Nephron progenitor cell (in vitro differentiated cells): ENCODE data around the gene GNE.
"Not testable (repeated sequence)": the region's sequence is repeated elsewhere in the genome, so short reads cannot be mapped to it uniquely, and the experiment has no call there.

ENCODE experiments used
- DNase-seq: peaks from one replicate; pipeline ENCODE4 v3.0.0; 2021
- H3K27ac Mint-ChIP-seq: 2 replicates; pipeline ENCODE4 v1.8.0; 2021; ENCODE audit warnings: mild to moderate bottlenecking, moderate library complexity, mixed read lengths
- H3K27me3 Mint-ChIP-seq: 2 replicates; pipeline ENCODE4 v1.8.0; 2021; ENCODE audit warnings: mild to moderate bottlenecking, low read depth, mixed read lengths; ENCODE audit not compliant: poor library complexity
- H3K36me3 Mint-ChIP-seq: 2 replicates; pipeline ENCODE4 v1.8.0; 2021; ENCODE audit warnings: low read depth, mixed read lengths
- H3K4me1 Mint-ChIP-seq: 2 replicates; pipeline ENCODE4 v1.8.0; 2021; ENCODE audit warnings: mixed read lengths
- H3K4me3 Mint-ChIP-seq: 2 replicates; pipeline ENCODE4 v1.8.0; 2021; ENCODE audit warnings: mild to moderate bottlenecking, moderate library complexity, mixed read lengths
- H3K9me3 Mint-ChIP-seq: 2 replicates; pipeline ENCODE4 v1.8.0; 2021; ENCODE audit warnings: mild to moderate bottlenecking, moderate library complexity, mixed read lengths
- TF ChIP-seq, protein P1 (sequence below): fragments of 200-600 bp; sonication (generic); IDR thresholded peaks from 2 replicates; pipeline ENCODE4 v1.5.0; 2021; ENCODE audit warnings: antibody characterized with exemption

GNE gene

GRCh38 chr9:36258996-36259533 is 817 bp upstream of the GNE start:
- H3K9me3 Mint-ChIP-seq: peaks cover 4% of the 10 kb centered on the region
- TF ChIP-seq, protein P1, sequence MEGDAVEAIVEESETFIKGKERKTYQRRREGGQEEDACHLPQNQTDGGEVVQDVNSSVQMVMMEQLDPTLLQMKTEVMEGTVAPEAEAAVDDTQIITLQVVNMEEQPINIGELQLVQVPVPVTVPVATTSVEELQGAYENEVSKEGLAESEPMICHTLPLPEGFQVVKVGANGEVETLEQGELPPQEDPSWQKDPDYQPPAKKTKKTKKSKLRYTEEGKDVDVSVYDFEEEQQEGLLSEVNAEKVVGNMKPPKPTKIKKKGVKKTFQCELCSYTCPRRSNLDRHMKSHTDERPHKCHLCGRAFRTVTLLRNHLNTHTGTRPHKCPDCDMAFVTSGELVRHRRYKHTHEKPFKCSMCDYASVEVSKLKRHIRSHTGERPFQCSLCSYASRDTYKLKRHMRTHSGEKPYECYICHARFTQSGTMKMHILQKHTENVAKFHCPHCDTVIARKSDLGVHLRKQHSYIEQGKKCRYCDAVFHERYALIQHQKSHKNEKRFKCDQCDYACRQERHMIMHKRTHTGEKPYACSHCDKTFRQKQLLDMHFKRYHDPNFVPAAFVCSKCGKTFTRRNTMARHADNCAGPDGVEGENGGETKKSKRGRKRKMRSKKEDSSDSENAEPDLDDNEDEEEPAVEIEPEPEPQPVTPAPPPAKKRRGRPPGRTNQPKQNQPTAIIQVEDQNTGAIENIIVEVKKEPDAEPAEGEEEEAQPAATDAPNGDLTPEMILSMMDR: no peak
- H3K4me1 Mint-ChIP-seq: no peaks in the 10 kb centered on the region
- peak overlapping the region; percentile 91 for H3K4me3 Mint-ChIP-seq
- no peak for DNase-seq
- peaks cover 6% of the 10 kb centered on the region for H3K27me3 Mint-ChIP-seq
- H3K27ac Mint-ChIP-seq: peak overlapping the region; percentile 86
- peaks cover 22% of the 10 kb centered on the region for H3K36me3 Mint-ChIP-seq

GRCh38 chr9:36251428-36251827 is 6.8 kb downstream of the GNE start:
- no peak overlapping the region for H3K4me3 Mint-ChIP-seq
- no peak for DNase-seq
- H3K36me3 Mint-ChIP-seq: peaks cover 30% of the 10 kb centered on the region
- H3K27me3 Mint-ChIP-seq: no peaks in the 10 kb centered on the region
- peaks cover 6% of the 10 kb centered on the region for H3K4me1 Mint-ChIP-seq
- no peaks in the 10 kb centered on the region for H3K9me3 Mint-ChIP-seq
- TF ChIP-seq, protein P1: no peak
- H3K27ac Mint-ChIP-seq: no peak overlapping the region

- Mint-ChIP-seq H3K27ac (peak overlapping the region; percentile 17), H3K4me3 (no peak overlapping the region), H3K9me3 (no peaks in the 10 kb centered on the region), H3K4me1 (peaks cover 6% of the 10 kb centered on the region), H3K36me3 (peaks cover 33% of the 10 kb centered on the region), H3K27me3 (no peaks in the 10 kb centered on the region)
- TF ChIP-seq, protein P1: no peak
- DNase-seq: no peak
Measured at GRCh38 chr9:36250079-36250478, 8.2 kb downstream of the GNE start.

- TF ChIP-seq, protein P1: no peak
- H3K9me3 Mint-ChIP-seq: no peaks in the 10 kb centered on the region
- no peak overlapping the region for H3K4me3 Mint-ChIP-seq
- H3K27me3 Mint-ChIP-seq: no peaks in the 10 kb centered on the region
- H3K4me1 Mint-ChIP-seq: peaks cover 6% of the 10 kb centered on the region
- H3K36me3 Mint-ChIP-seq: peaks cover 35% of the 10 kb centered on the region
- no peak overlapping the region for H3K27ac Mint-ChIP-seq
- no peak for DNase-seq
Measured at GRCh38 chr9:36249189-36249588, 9.1 kb downstream of the GNE start.

DNA sequence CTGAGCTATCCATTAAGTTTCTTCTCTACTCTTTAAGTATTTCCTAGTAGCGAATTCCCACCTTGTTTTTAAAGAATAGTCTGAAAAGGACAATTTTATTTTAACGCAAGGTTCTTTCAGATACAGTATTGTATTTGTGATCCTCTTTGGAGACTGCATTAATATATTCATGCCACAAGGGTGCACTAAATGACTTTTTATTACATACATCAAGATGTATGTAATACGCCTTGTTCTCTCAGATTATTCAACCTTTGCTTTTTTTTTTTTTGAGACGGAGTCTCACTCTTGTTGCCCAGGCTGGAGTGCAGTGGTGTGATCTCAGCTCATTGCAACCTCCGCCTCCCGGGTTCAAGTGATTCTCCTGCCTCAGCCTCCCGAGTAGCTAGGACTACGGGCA is 10.2 kb downstream of the GNE start:
- not testable (repeated sequence) for H3K27ac Mint-ChIP-seq, H3K4me3 Mint-ChIP-seq, H3K4me1 Mint-ChIP-seq, H3K27me3 Mint-ChIP-seq, H3K9me3 Mint-ChIP-seq, DNase-seq
- peaks cover 46% of the 10 kb centered on the region for H3K36me3 Mint-ChIP-seq

DNA sequence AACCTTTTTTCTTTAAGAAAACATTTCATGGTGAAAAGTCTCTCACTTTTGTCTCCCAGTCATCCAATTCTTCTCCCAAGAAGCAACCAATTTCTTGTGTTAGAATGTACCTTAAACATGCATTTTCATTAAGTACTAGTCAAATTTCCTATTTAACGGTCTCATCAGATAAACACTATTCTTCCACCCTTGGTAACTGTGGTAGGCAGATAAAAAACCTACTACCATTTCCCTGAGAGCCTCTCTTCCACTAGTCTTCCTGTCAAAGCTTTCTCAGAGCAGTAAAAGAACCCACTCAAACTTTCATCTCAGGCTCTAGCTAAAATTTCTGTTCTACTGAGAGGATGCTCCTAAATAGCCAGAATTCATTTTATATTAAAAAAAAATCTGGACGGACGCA is 10.9 kb downstream of the GNE start:
- peaks cover 53% of the 10 kb centered on the region for H3K36me3 Mint-ChIP-seq
- peaks cover 6% of the 10 kb centered on the region for H3K4me1 Mint-ChIP-seq
- no peak overlapping the region for H3K4me3 Mint-ChIP-seq
- no peaks in the 10 kb centered on the region for H3K9me3 Mint-ChIP-seq
- no peak overlapping the region for H3K27ac Mint-ChIP-seq
- no peak for DNase-seq
- no peaks in the 10 kb centered on the region for H3K27me3 Mint-ChIP-seq
- TF ChIP-seq, protein P1: no peak
